GM12878 (cell line): ENCODE measurements around the gene TRANK1. TPM values are rescaled to one million over a fixed set of nuclear protein-coding genes. Genes with fewer than 3 reads are reported as not detected.

Source experiments
- ATAC-seq: fragments of 200-7000 bp; cut with Tn5 transposase; 3 replicates; pipeline ENCODE4 v1.9.1; 2020; ENCODE audit warnings: mild to moderate bottlenecking, moderate library complexity
- BruUV-seq: library from RNA; stranded (reverse); fragments of 400-500 nt; replicated peaks from 2 replicates; lab custom pipeline; 2021; lab: Mats Ljungman, UMichigan
- CTCF ChIA-PET: fragments of 300-600 bp; sonication (Branson Sonifier 250); formaldehyde crosslinking; extraction: SDS; loops from one replicate; lab custom pipeline; 2021; ENCODE audit warnings: inconsistent platforms; lab: Yijun Ruan, JAX
- POLR2A ChIA-PET: fragments of 350-600 bp; formaldehyde crosslinking; extraction: SDS; loops from one replicate; lab custom pipeline; 2021; ENCODE audit warnings: inconsistent platforms; lab: Charles Lee
- RAD21 ChIA-PET: fragments of 300-600 bp; sonication (Branson Sonifier 250); formaldehyde crosslinking; loops from one replicate; lab custom pipeline; 2023; ENCODE audit warnings: antibody characterized with exemption; ENCODE audit not compliant: unreplicated experiment; lab: Charles Lee
- SMC1A ChIA-PET: fragments of 300-600 bp; sonication (Branson Sonifier 250); formaldehyde crosslinking; loops from one replicate; lab custom pipeline; 2023; ENCODE audit not compliant: unreplicated experiment, uncharacterized antibody; lab: Charles Lee
- DNase-seq: peaks from one replicate; pipeline ENCODE4 v3.0.0-alpha.2; 2011; ENCODE audit warnings: low read depth, low spot score
- FAIRE-seq: peaks from 3 replicates; lab custom pipeline; 2011; peaks lifted over from hg19 to GRCh38; lab: Jason Lieb, UNC
- H2AFZ ChIP-seq: 2 replicates; pipeline ENCODE4 v1.6.0; 2011; ENCODE audit warnings: low read depth, low read length, control low read depth; ENCODE audit not compliant: control insufficient read depth
- H3K27ac ChIP-seq: 2 replicates; pipeline ENCODE4 v1.5.1; 2011; ENCODE audit warnings: control low read depth; ENCODE audit not compliant: control insufficient read depth, insufficient read depth
- H3K27me3 ChIP-seq, 2 experiments: replicated peaks in 1 of 2; 2 replicates each; pipeline versions ENCODE4 v1.6.0 to v1.6.1; 2011; ENCODE audit warnings: low read length in 1 of 2; ENCODE audit not compliant: control insufficient read depth in 2 of 2, insufficient read depth in 2 of 2
- H3K36me3 ChIP-seq, 2 experiments: 2 replicates each; pipeline ENCODE4 v1.5.1; 2011; ENCODE audit warnings: low read length in 1 of 2; ENCODE audit not compliant: control insufficient read depth in 2 of 2, insufficient read depth in 2 of 2
- H3K4me1 ChIP-seq: 2 replicates; pipeline ENCODE4 v1.6.1; 2011; ENCODE audit warnings: mild to moderate bottlenecking, low read length, moderate library complexity, mixed read lengths; ENCODE audit not compliant: control insufficient read depth, insufficient read depth
- H3K4me2 ChIP-seq: 2 replicates; pipeline ENCODE4 v1.6.0; 2011; ENCODE audit warnings: control low read depth; ENCODE audit not compliant: control insufficient read depth, insufficient read depth
- H3K4me3 ChIP-seq: fragments of 200-600 bp; sonication (generic); 2 replicates; pipeline ENCODE4 v1.5.1; 2016
- H3K79me2 ChIP-seq: 2 replicates; pipeline ENCODE4 v1.6.0; 2011; ENCODE audit warnings: low read length; ENCODE audit not compliant: control insufficient read depth, insufficient read depth
- H3K9ac ChIP-seq: 2 replicates; pipeline ENCODE4 v1.8.0; 2011; ENCODE audit warnings: low read length, control low read depth, mixed read lengths; ENCODE audit not compliant: control insufficient read depth, insufficient read depth
- H3K9me3 ChIP-seq: replicated peaks from 3 replicates; pipeline ENCODE4 v1.5.1; 2011; ENCODE audit warnings: mild to moderate bottlenecking, low read length; ENCODE audit not compliant: control insufficient read depth, insufficient read depth
- H4K20me1 ChIP-seq: 2 replicates; pipeline ENCODE4 v1.6.0; 2011; ENCODE audit not compliant: control insufficient read depth, insufficient read depth
- BHLHE40 ChIP-seq, 2 experiments: fragments of 450-650 bp in 1 of 2; IDR thresholded peaks; 2 replicates each; pipeline ENCODE4 v1.6.1; 2011 to 2017; ENCODE audit warnings: low read depth in 2 of 2, borderline replicate concordance in 1 of 2, improper control_type of control experiment in 1 of 2, low read length in 1 of 2, mild to moderate bottlenecking in 1 of 2
- CREM ChIP-seq: IDR thresholded peaks from 2 replicates; pipeline ENCODE4 v1.6.1; 2014; ENCODE audit warnings: antibody characterized with exemption, low read depth
- HCFC1 ChIP-seq: fragments of 150-350 bp; IDR thresholded peaks from 2 replicates; pipeline ENCODE4 v1.6.1; 2014; ENCODE audit warnings: low read length
- RELA ChIP-seq: fragments of 450-650 bp; IDR thresholded peaks from 2 replicates; pipeline ENCODE4 v1.8.0; 2014; ENCODE audit warnings: borderline replicate concordance; ENCODE audit not compliant: partially characterized antibody
- SMARCA5 ChIP-seq: fragments of 450-650 bp; IDR thresholded peaks from 2 replicates; pipeline ENCODE4 v1.6.1; 2017; ENCODE audit warnings: mild to moderate bottlenecking
- SREBF1 ChIP-seq: IDR thresholded peaks from 2 replicates; pipeline ENCODE4 v1.6.1; 2012; ENCODE audit warnings: mild to moderate bottlenecking, low read length
- ZNF274 ChIP-seq: IDR thresholded peaks from one replicate; pipeline ENCODE4 v1.8.0; 2011; ENCODE audit not compliant: insufficient read length, insufficient read depth
- WGBS: methylation state at CpG from one replicate; pipeline ENCODE4 v1.1.6; 2016; ENCODE audit warnings: low lambda C conversion rate; ENCODE audit not compliant: insufficient replicate concordance, insufficient coverage; ENCODE audit errors: missing lambda C conversion rate; 5-methylcytosine and 5-hydroxymethylcytosine counted together
- in situ Hi-C: fragments of 300-500 bp; cut with MboI; formaldehyde crosslinking; loops from 9 replicates; pipeline ENCODE4 v1.14.3; 2018; ENCODE audit warnings: mixed read lengths
- intact Hi-C: fragments of 100-400 bp; cut with micrococcal nuclease; formaldehyde crosslinking; loops from one replicate; pipeline ENCODE4 v1.14.2; 2022; ENCODE audit not compliant: unreplicated experiment
- polyA plus RNA-seq, 11 experiments: library from polyadenylated mRNA; depleted of rRNA in 4 of 11; unstranded in 6 of 11; stranded (reverse) in 5 of 11; fragments of >200 nt; fragmentation: Nextera tagmentation in 4 of 11; fragmentation: Illumina TruSeq in 1 of 11; extraction: Ambion mirVana in 4 of 11; extraction: Trizol in 1 of 11; gene quantifications; 1 replicate in 1 of 11; 2 replicates in 10 of 11; pipeline versions ENCODE4 v1.2.1 to v1.2.3, GENCODE V29; 2011 to 2016; ENCODE audit warnings: inconsistent platforms in 2 of 11, missing spikeins in 2 of 11, low read depth in 1 of 11
- total RNA-seq, 4 experiments: library from RNA; depleted of rRNA in 3 of 4; stranded (reverse); fragments of >200 nt in 3 of 4; fragmentation: Illumina TruSeq in 1 of 4; extraction: Trizol in 1 of 4; gene quantifications; 2 replicates each; pipeline versions ENCODE4 v1.2.1 to v1.2.3, GENCODE V29; 2013 to 2021
- TF ChIP-seq, protein P1 (sequence below): fragments of 450-650 bp; IDR thresholded peaks from 2 replicates; pipeline ENCODE4 v1.6.1; 2017; ENCODE audit warnings: mild to moderate bottlenecking, moderate library complexity
- TF ChIP-seq, protein P2 (sequence below): IDR thresholded peaks from 2 replicates; pipeline ENCODE4 v1.6.1; 2011; ENCODE audit warnings: borderline replicate concordance, low read depth, mild to moderate bottlenecking, moderate library complexity, mixed read lengths, low read length; ENCODE audit not compliant: insufficient read depth; ENCODE audit errors: extremely low read length

The TRANK1 gene
- total and polyA plus RNA-seq, 10 of the 15 experiments (the other 5 are each of a cell fraction or from before 2014, with no cell fraction given): 0.46 to 8.8 (median 1.1) TPM

DNA sequence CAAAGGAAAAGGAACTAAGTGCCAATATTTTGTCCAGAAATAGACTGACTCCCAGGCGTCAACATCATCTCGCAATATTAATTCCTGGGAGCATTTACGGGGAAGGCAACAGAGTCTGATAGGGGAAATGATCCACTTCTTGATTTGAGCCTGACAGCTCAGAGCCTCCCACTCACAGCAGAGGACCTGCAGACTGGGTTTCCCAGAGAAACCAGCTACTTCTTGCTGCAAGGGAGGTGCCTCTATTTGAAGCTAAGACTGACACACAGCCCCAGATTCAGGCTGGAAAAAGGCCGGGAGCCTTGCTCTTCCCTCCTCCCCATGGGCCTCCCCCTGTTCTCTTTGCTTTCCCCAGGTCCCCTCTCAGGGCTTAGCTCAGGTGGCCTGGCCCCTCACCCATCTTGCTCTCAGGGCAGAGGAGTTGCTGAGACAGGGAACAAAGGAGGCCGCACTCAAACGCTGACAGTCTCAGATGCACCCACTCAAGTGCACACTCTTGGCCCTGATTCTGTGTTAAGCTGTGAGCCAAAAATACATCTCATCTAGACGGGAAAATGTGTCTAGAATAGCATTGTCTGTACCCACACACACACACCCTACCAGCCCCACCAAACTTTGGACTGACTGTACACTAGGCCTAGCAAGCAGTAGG is 130.7 kb downstream of the TRANK1 start:
- Histone ChIP-seq H3K4me2 (no peak overlapping the region), H2AFZ (no peak overlapping the region)
- intact Hi-C loops: no loop called here

More for the DNA sequence above, 130.7 kb downstream of the TRANK1 start:
- TF ChIP-seq, protein P1, sequence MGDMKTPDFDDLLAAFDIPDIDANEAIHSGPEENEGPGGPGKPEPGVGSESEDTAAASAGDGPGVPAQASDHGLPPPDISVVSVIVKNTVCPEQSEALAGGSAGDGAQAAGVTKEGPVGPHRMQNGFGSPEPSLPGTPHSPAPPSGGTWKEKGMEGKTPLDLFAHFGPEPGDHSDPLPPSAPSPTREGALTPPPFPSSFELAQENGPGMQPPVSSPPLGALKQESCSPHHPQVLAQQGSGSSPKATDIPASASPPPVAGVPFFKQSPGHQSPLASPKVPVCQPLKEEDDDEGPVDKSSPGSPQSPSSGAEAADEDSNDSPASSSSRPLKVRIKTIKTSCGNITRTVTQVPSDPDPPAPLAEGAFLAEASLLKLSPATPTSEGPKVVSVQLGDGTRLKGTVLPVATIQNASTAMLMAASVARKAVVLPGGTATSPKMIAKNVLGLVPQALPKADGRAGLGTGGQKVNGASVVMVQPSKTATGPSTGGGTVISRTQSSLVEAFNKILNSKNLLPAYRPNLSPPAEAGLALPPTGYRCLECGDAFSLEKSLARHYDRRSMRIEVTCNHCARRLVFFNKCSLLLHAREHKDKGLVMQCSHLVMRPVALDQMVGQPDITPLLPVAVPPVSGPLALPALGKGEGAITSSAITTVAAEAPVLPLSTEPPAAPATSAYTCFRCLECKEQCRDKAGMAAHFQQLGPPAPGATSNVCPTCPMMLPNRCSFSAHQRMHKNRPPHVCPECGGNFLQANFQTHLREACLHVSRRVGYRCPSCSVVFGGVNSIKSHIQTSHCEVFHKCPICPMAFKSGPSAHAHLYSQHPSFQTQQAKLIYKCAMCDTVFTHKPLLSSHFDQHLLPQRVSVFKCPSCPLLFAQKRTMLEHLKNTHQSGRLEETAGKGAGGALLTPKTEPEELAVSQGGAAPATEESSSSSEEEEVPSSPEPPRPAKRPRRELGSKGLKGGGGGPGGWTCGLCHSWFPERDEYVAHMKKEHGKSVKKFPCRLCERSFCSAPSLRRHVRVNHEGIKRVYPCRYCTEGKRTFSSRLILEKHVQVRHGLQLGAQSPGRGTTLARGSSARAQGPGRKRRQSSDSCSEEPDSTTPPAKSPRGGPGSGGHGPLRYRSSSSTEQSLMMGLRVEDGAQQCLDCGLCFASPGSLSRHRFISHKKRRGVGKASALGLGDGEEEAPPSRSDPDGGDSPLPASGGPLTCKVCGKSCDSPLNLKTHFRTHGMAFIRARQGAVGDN: no peak
- TF ChIP-seq SMARCA5 (no peak), BHLHE40 (IDR thresholded peaks at IDR 0.05; ENCODE audit: borderline replicate concordance in 1 of 2, low read depth in 2 of 2, low read length in 1 of 2) (no peak), RELA (no peak), ZNF274 (no peak), SREBF1 (no peak), CREM (no peak), HCFC1 (no peak)
- TF ChIP-seq, protein P2, sequence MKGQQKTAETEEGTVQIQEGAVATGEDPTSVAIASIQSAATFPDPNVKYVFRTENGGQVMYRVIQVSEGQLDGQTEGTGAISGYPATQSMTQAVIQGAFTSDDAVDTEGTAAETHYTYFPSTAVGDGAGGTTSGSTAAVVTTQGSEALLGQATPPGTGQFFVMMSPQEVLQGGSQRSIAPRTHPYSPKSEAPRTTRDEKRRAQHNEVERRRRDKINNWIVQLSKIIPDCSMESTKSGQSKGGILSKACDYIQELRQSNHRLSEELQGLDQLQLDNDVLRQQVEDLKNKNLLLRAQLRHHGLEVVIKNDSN: no peak
- Histone ChIP-seq H3K27me3 (peaks cover 0 to 4% of the 10 kb centered on the region in 2 experiments; a peak in 2 of 4 replicates), H3K36me3 (no peaks in the 10 kb centered on the region), H4K20me1 (no peaks in the 10 kb centered on the region), H3K27ac (no peak overlapping the region), H3K4me3 (no peak overlapping the region), H3K4me1 (no peaks in the 10 kb centered on the region), H3K9me3 (no peaks in the 10 kb centered on the region), H3K9ac (no peak overlapping the region), H3K79me2 (no peaks in the 10 kb centered on the region)
- ChIA-PET POLR2A (no interaction called here), RAD21 (no interaction called here), SMC1A (interaction anchor here (0.9 kb wide), 1 partner anchor 144 kb away, joined by 3 read pairs; no protein-coding TSS in a partner anchor), CTCF (interaction anchor here (1.5 to 1.7 kb wide), 2 partner anchors 54 to 144 kb away, joined by 5 to 6 read pairs; no protein-coding TSS in a partner anchor)
- FAIRE-seq (no peak), DNase-seq (no peak), ATAC-seq (no peak)
- in situ Hi-C loops: no loop called here
- WGBS: 57% methylated on average over 7 of the region's 7 CpGs
- no TSS peak for BruUV-seq
